Neuronal stem cell (in vitro differentiated cells): ENCODE data around the gene FLRT1.

Experiments used
- DNase-seq: peaks from one replicate; pipeline ENCODE4 v3.0.0-alpha.2; 2013; ENCODE audit warnings: low spot score
- H2AFZ ChIP-seq: one replicate; pipeline ENCODE4 v1.6.1; 2013; ENCODE audit warnings: mild to moderate bottlenecking, low read length, inconsistent platforms
- H2AK5ac ChIP-seq: 2 replicates; pipeline ENCODE4 v1.6.1; 2013; ENCODE audit warnings: low read depth, mild to moderate bottlenecking, inconsistent platforms, low read length, moderate library complexity, mixed read lengths
- H2BK120ac ChIP-seq: 2 replicates; pipeline ENCODE4 v1.6.1; 2013; ENCODE audit warnings: low read depth, mild to moderate bottlenecking, inconsistent platforms, low read length, moderate library complexity, mixed read lengths
- H2BK12ac ChIP-seq: one replicate; pipeline ENCODE4 v1.6.1; 2013; ENCODE audit warnings: low read length, inconsistent platforms
- H2BK15ac ChIP-seq: 2 replicates; pipeline ENCODE4 v1.6.1; 2013; ENCODE audit warnings: mild to moderate bottlenecking, low read length, inconsistent platforms, mixed read lengths
- H2BK5ac ChIP-seq: one replicate; pipeline ENCODE4 v1.6.1; 2013; ENCODE audit warnings: inconsistent platforms, mild to moderate bottlenecking, low read length, moderate library complexity
- H3K14ac ChIP-seq: one replicate; pipeline ENCODE4 v1.6.1; 2013; ENCODE audit warnings: low read length, inconsistent platforms
- H3K18ac ChIP-seq: 2 replicates; pipeline ENCODE4 v1.6.1; 2013; ENCODE audit warnings: low read length, inconsistent platforms
- H3K23ac ChIP-seq: 2 replicates; pipeline ENCODE4 v1.6.1; 2013; ENCODE audit warnings: low read depth, mild to moderate bottlenecking, mixed read lengths, low read length, inconsistent platforms; ENCODE audit not compliant: poor library complexity
- H3K27ac ChIP-seq: replicated peaks from 3 replicates; pipeline ENCODE4 v1.5.1; 2013; ENCODE audit warnings: low read length, inconsistent platforms
- H3K27me3 ChIP-seq, 3 experiments: 2 replicates each; pipeline ENCODE4 v1.6.1; 2013; ENCODE audit warnings: low read length in 3 of 3, mild to moderate bottlenecking in 2 of 3, inconsistent platforms in 1 of 3, low read depth in 1 of 3, mixed read lengths in 1 of 3, moderate library complexity in 1 of 3; ENCODE audit not compliant: control insufficient read depth in 3 of 3, insufficient read depth in 3 of 3
- H3K36me3 ChIP-seq, 2 donors: replicated peaks in 1 of 2; 2 replicates each; pipeline ENCODE4 v1.6.1; 2013; ENCODE audit warnings: low read length in 2 of 2; ENCODE audit not compliant: control insufficient read depth in 2 of 2, insufficient read depth in 2 of 2
- H3K4ac ChIP-seq: 2 replicates; pipeline ENCODE4 v1.6.1; 2013; ENCODE audit warnings: inconsistent platforms, mild to moderate bottlenecking, low read length, moderate library complexity
- H3K4me1 ChIP-seq, 2 donors: 1 replicate in 1 of 2; 2 replicates in 1 of 2; pipeline ENCODE4 v1.6.1; 2013; ENCODE audit warnings: low read length in 2 of 2, low read depth in 1 of 2; ENCODE audit not compliant: control insufficient read depth in 2 of 2, insufficient read depth in 1 of 2
- H3K4me2 ChIP-seq: one replicate; pipeline ENCODE4 v1.6.1; 2013; ENCODE audit warnings: mild to moderate bottlenecking, low read length, inconsistent platforms; ENCODE audit not compliant: insufficient read depth, poor library complexity, severe bottlenecking
- H3K4me3 ChIP-seq, 2 donors: 2 replicates each; pipeline ENCODE4 v1.5.1; 2013; ENCODE audit warnings: low read length in 2 of 2, mild to moderate bottlenecking in 2 of 2, inconsistent platforms in 1 of 2, moderate library complexity in 1 of 2
- H3K79me1 ChIP-seq: one replicate; pipeline ENCODE4 v1.6.1; 2013; ENCODE audit warnings: low read depth, mild to moderate bottlenecking, inconsistent platforms, low read length, moderate library complexity
- H3K9ac ChIP-seq: one replicate; pipeline ENCODE4 v1.6.1; 2013; ENCODE audit warnings: mild to moderate bottlenecking, low read depth, low read length, inconsistent platforms; ENCODE audit not compliant: poor library complexity
- H3K9me3 ChIP-seq, 2 donors: replicated peaks in 1 of 2; 2 replicates each; pipeline versions ENCODE3 to v1.6.1; 2013; ENCODE audit warnings: low read length in 2 of 2, mild to moderate bottlenecking in 2 of 2, inconsistent platforms in 1 of 2, low read depth in 1 of 2, mixed read lengths in 1 of 2, moderate library complexity in 1 of 2; ENCODE audit not compliant: control insufficient read depth in 2 of 2, insufficient read depth in 1 of 2
- H4K8ac ChIP-seq: one replicate; pipeline ENCODE4 v1.6.1; 2013; ENCODE audit warnings: low read depth, mild to moderate bottlenecking, inconsistent platforms, low read length, moderate library complexity
- H4K91ac ChIP-seq: one replicate; pipeline ENCODE4 v1.6.1; 2013; ENCODE audit warnings: low read length, low read depth, mild to moderate bottlenecking, inconsistent platforms; ENCODE audit not compliant: poor library complexity
- WGBS, 2 donors: extraction: QIAGEN DNeasy Blood & Tissue Kit; methylation state at CpG; one replicate each; pipeline ENCODE4 v1.1.7; 2013; ENCODE audit warnings: missing lambda C conversion rate in 2 of 2, mixed read lengths in 1 of 2; ENCODE audit not compliant: insufficient read length in 2 of 2, insufficient replicate concordance in 1 of 2; ENCODE audit errors: extremely low coverage in 2 of 2; 5-methylcytosine and 5-hydroxymethylcytosine counted together

FLRT1 gene

DNA sequence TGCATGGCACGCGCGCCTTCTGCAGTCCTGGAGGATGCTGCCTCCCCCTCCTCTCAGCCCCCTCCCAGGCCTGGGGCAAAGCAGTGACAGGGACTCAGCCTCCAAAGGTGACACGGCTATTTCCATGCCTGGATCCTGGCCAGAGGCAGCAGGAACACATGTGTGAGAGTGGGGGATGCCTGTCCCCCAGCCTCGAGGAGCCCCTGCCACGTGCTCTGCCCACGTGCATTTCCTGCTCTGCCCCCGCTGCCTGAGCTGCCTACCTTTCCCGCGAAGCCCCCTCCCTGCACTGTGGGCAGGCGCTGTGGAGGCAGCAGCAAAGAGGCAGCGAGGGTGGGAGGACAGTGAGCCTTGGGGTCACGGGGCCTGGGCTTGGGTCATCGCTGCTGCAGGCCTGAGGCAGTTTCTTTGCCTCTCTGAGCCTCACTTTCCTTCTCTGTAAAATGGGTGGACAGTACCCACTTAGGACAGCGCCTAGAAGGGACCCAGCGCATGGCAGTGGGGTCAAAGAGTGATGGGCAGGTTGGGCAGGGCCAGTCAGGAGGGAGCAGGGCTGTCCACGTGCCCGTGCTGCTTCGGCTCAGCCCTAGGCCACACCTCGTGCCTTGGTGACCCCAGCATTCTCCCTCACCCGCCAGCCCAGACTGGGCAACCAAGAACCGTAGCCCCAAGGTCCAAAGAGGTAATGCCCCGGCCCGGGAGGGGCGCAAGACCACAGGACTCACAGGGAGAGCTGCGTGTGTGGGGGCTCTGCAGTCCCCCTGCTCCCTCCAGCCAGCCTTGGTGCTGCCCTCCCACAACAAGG is 48.6 kb downstream of the FLRT1 start:
- peak overlapping the region; percentile 88 for H3K18ac ChIP-seq
- peaks cover 0 to 8% (median 2%) of the 10 kb centered on the region in 3 experiments for H3K27me3 ChIP-seq
- H3K79me1 ChIP-seq = no peaks in the 10 kb centered on the region
- H2BK15ac ChIP-seq = peak overlapping the region; percentile 40
- no CpG with 5 or more reads among the region's 26 CpGs for WGBS, 2 donors
- H3K4ac ChIP-seq = no peak overlapping the region
- H3K14ac ChIP-seq = peak overlapping the region; percentile 87
- H2BK120ac ChIP-seq = peak overlapping the region; percentile 40
- no peak overlapping the region for H4K8ac ChIP-seq
- peak overlapping the region; percentile 98 for H4K91ac ChIP-seq
- no peak overlapping the region for H3K4me2 ChIP-seq
- peaks cover 5 to 14% of the 10 kb centered on the region in 2 donors for H3K4me1 ChIP-seq
- H3K9me3 ChIP-seq = no peaks in the 10 kb centered on the region
- no peak for DNase-seq
- no peaks in the 10 kb centered on the region for H3K36me3 ChIP-seq
- peak overlapping the region; percentile 25 for H3K23ac ChIP-seq
- peak overlapping the region; percentile 83 for H3K9ac ChIP-seq
- peak overlapping the region; percentile 80 for H2BK5ac ChIP-seq
- peak overlapping the region; percentile 61 for H2BK12ac ChIP-seq
- peak overlapping the region; percentile 92 for H2AK5ac ChIP-seq
- H3K4me3 ChIP-seq = no peak overlapping the region
- no peak overlapping the region for H2AFZ ChIP-seq
- H3K27ac ChIP-seq = no peak overlapping the region

DNA sequence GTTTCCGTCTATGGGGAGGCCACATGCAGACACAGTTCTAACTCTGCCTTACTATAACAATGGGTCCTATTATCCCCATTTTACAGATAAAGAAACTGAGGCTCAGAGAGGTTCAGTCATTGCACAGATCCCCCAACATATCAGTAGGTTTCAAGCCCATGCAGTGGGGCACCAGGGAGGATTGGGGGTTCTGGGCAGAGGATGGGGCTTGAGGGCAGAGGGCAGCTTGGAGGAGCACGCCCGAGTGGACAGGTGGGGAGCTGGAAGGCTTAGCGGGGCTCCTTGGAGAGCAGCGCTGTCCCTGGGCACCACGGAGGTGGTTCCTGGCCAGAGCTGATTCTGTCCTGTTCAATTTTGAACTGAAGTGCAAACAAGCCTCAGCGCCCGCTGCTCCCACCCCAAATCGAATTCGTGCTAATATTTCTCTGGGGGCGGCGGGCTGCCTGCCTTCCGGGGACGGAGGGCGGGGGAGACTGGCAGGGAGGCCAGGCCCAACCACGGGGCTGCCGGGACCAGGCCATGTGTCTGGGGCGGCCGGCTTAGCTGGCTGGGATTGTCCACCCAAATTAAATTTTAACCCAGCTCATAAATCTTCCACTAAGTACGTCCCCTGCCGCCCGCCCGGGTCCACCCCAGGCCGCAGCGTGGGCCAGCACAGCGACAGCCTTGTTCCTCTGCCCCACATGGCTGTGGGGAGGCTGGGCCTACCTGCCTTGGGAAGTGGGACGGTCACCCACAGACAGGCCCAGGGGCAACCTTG is 49.4 kb downstream of the FLRT1 start:
- H2AFZ ChIP-seq = no peak overlapping the region
- peak overlapping the region; percentile 40 for H2BK15ac ChIP-seq
- no peak overlapping the region for H4K8ac ChIP-seq
- peak overlapping the region; percentile 76 for H3K18ac ChIP-seq
- no peak overlapping the region for H3K4me3 ChIP-seq
- H4K91ac ChIP-seq = no peak overlapping the region
- H3K9me3 ChIP-seq = no peaks in the 10 kb centered on the region
- peaks cover 0 to 8% (median 2%) of the 10 kb centered on the region in 3 experiments for H3K27me3 ChIP-seq
- H3K14ac ChIP-seq = no peak overlapping the region
- H2BK5ac ChIP-seq = no peak overlapping the region
- H3K23ac ChIP-seq = peak overlapping the region; percentile 39
- H3K9ac ChIP-seq = no peak overlapping the region
- no CpG with 5 or more reads among the region's 27 CpGs for WGBS, 2 donors
- H3K79me1 ChIP-seq = no peaks in the 10 kb centered on the region
- H3K4me1 ChIP-seq = peaks cover 11 to 20% of the 10 kb centered on the region in 2 donors
- H2BK12ac ChIP-seq = no peak overlapping the region
- no peak overlapping the region for H3K4ac ChIP-seq
- DNase-seq = no peak
- peak overlapping the region; percentile 92 for H2AK5ac ChIP-seq
- peak overlapping the region; percentile 5 for H2BK120ac ChIP-seq
- H3K4me2 ChIP-seq = no peak overlapping the region
- H3K27ac ChIP-seq = no peak overlapping the region
- H3K36me3 ChIP-seq = no peaks in the 10 kb centered on the region
